ENCODE measurements around the gene SMIM35.

SMIM35 gene

DNA sequence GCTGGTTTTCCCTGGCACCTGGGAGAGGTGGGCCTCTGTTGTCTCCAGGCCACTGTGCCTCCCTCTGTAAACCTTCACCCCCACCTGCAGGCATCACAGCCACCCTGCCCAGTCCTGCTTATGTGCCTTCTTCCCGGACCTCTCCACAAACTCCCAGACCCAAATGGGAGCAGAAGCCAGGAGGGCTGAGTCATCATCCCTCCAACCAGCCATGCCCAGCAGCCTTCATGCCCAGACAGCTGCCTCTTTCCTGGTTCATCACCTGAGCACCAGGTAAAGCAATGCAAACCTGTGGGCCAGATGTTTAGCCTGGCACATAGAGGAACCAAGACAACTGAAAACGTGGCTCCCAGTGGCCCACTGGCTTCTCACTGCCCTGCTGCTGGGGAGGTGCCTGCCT, 12.0 kb downstream of the SMIM35 start:
- Histone ChIP-seq H4K20me1 (ENCODE audit: low read depth, low read length) (no peaks in the 10 kb centered on the region), H2AFZ (ENCODE audit: low read depth, low read length, severe bottlenecking) (no peak overlapping the region), H3K27me3 (ENCODE audit: low read length) (no peaks in the 10 kb centered on the region), H3K9me2 (replicated peaks; ENCODE audit: insufficient read depth, low read length) (no peaks in the 10 kb centered on the region), H3K4me3 (ENCODE audit: insufficient read depth, low read length, poor library complexity, severe bottlenecking) (no peak overlapping the region), H3K4me2 (ENCODE audit: low read depth, low read length, poor library complexity, severe bottlenecking) (no peak overlapping the region), H3K9ac (ENCODE audit: low read length) (no peak overlapping the region), H3K27ac (ENCODE audit: low read depth, low read length) (no peak overlapping the region), H3K36me3 (ENCODE audit: low read length) (no peaks in the 10 kb centered on the region), H3K9me3 (ENCODE audit: insufficient read depth, low read length) (no peaks in the 10 kb centered on the region), H3K79me2 (ENCODE audit: insufficient read depth, low read length) (no peaks in the 10 kb centered on the region), H3F3A (ENCODE audit: insufficient read depth) (no peaks in the 10 kb centered on the region)
- TF ChIP-seq, protein P1, sequence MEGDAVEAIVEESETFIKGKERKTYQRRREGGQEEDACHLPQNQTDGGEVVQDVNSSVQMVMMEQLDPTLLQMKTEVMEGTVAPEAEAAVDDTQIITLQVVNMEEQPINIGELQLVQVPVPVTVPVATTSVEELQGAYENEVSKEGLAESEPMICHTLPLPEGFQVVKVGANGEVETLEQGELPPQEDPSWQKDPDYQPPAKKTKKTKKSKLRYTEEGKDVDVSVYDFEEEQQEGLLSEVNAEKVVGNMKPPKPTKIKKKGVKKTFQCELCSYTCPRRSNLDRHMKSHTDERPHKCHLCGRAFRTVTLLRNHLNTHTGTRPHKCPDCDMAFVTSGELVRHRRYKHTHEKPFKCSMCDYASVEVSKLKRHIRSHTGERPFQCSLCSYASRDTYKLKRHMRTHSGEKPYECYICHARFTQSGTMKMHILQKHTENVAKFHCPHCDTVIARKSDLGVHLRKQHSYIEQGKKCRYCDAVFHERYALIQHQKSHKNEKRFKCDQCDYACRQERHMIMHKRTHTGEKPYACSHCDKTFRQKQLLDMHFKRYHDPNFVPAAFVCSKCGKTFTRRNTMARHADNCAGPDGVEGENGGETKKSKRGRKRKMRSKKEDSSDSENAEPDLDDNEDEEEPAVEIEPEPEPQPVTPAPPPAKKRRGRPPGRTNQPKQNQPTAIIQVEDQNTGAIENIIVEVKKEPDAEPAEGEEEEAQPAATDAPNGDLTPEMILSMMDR (IDR thresholded peaks at IDR 0.05; ENCODE audit: insufficient read depth, low read length, poor library complexity, severe bottlenecking): no peak
- TF ChIP-seq EZH2phosphoT487 (conservative IDR thresholded peaks at IDR 0.05; ENCODE audit: low read length): no peak

DNA sequence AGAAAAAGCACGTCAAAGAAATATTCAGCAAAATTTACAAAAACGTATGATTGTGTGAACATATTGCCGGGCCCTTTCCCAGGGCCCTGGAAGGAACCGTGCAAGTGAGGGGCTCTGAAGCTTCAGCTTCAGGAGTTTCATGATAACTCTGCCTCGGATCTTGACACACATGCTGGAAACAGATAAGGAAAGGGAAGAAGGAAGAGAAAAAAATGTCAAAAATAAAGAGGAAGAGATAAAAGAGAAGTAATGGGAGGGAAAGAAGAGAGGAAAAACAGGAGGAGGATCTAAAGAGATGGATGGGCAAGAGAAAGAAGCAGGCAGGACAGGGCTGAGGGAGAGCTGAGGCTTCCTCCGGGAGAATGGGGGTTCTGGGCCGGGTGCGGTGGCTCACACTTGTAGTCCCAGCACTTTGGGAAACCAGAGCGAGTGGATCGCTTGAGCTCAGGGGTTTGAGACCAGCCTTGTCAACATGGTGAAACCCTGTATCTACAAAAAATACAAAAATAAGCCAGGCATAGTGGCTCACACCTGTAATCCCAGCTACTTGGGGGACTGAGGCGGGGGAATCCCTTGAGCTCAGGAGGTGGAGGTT, 12.6 kb downstream of the SMIM35 start:
- no peaks in the 10 kb centered on the region for H3K36me3 ChIP-seq (ENCODE audit: low read length)
- no peak overlapping the region for H3K4me3 ChIP-seq (ENCODE audit: insufficient read depth, low read length, poor library complexity, severe bottlenecking)
- TF ChIP-seq, protein P1 (IDR thresholded peaks at IDR 0.05; ENCODE audit: insufficient read depth, low read length, poor library complexity, severe bottlenecking): no peak
- no peak for TF ChIP-seq EZH2phosphoT487 (conservative IDR thresholded peaks at IDR 0.05; ENCODE audit: low read length)
- no peak overlapping the region for H3K27ac ChIP-seq (ENCODE audit: low read depth, low read length)
- no peak overlapping the region for H2AFZ ChIP-seq (ENCODE audit: low read depth, low read length, severe bottlenecking)
- no peaks in the 10 kb centered on the region for H3K9me3 ChIP-seq (ENCODE audit: insufficient read depth, low read length)
- no peak overlapping the region for H3K4me2 ChIP-seq (ENCODE audit: low read depth, low read length, poor library complexity, severe bottlenecking)
- no peaks in the 10 kb centered on the region for H3K9me2 ChIP-seq (replicated peaks; ENCODE audit: insufficient read depth, low read length)
- no peaks in the 10 kb centered on the region for H4K20me1 ChIP-seq (ENCODE audit: low read depth, low read length)
- H3F3A ChIP-seq (ENCODE audit: insufficient read depth): no peaks in the 10 kb centered on the region
- no peaks in the 10 kb centered on the region for H3K79me2 ChIP-seq (ENCODE audit: insufficient read depth, low read length)
- H3K9ac ChIP-seq (ENCODE audit: low read length): no peak overlapping the region
- no peaks in the 10 kb centered on the region for H3K27me3 ChIP-seq (ENCODE audit: low read length)

DNA sequence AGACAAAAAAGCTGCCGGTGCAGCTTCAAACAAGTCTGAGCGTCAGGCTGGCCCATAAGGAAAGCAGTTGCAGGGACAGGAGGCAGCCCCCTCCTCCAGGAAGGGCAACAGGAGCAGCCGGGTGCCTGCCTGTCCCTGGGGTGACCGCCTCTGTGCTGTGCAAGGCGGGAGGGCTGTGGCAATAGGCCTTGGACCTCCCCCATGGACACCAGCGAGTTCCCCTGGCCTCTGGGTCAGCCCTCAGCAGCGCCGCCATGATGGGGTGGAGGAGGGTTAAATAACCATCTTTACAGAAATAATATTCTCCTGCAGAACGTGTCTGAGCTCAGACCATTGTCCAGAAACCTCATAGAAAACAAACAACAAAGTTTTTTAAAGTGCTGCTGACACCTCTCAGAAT, 13.2 kb downstream of the SMIM35 start:
- no peaks in the 10 kb centered on the region for H3K27me3 ChIP-seq (ENCODE audit: low read length)
- no peak overlapping the region for H3K27ac ChIP-seq (ENCODE audit: low read depth, low read length)
- no peak overlapping the region for H3K4me2 ChIP-seq (ENCODE audit: low read depth, low read length, poor library complexity, severe bottlenecking)
- H3K36me3 ChIP-seq (ENCODE audit: low read length): no peaks in the 10 kb centered on the region
- TF ChIP-seq, protein P1 (IDR thresholded peaks at IDR 0.05; ENCODE audit: insufficient read depth, low read length, poor library complexity, severe bottlenecking): no peak
- TF ChIP-seq EZH2phosphoT487 (conservative IDR thresholded peaks at IDR 0.05; ENCODE audit: low read length): no peak
- no peaks in the 10 kb centered on the region for H3K9me2 ChIP-seq (replicated peaks; ENCODE audit: insufficient read depth, low read length)
- no peaks in the 10 kb centered on the region for H4K20me1 ChIP-seq (ENCODE audit: low read depth, low read length)
- no peak overlapping the region for H3K9ac ChIP-seq (ENCODE audit: low read length)
- H3K4me3 ChIP-seq (ENCODE audit: insufficient read depth, low read length, poor library complexity, severe bottlenecking): no peak overlapping the region
- H3K79me2 ChIP-seq (ENCODE audit: insufficient read depth, low read length): no peaks in the 10 kb centered on the region
- H3K9me3 ChIP-seq (ENCODE audit: insufficient read depth, low read length): no peaks in the 10 kb centered on the region
- H3F3A ChIP-seq (ENCODE audit: insufficient read depth): no peaks in the 10 kb centered on the region
- no peak overlapping the region for H2AFZ ChIP-seq (ENCODE audit: low read depth, low read length, severe bottlenecking)

All from SU-DHL-6 (cell line).